Fibroblast of skin of right biceps (primary cell): ENCODE measurements around the gene SSH2.
"Not testable (repeated sequence)": the region's sequence is repeated elsewhere in the genome, so short reads cannot be mapped to it uniquely, and the experiment has no call there.

Experiments
- DNase-seq: peaks from one replicate; pipeline ENCODE4 v3.0.0-alpha.2; 2013

SSH2 gene

GRCh38 chr17:29927546-29927945 is 2.5 kb downstream of the SSH2 start:
- DNase-seq = no peak

- DNase-seq = no peak
Measured at GRCh38 chr17:29924786-29925185, 5.2 kb downstream of the SSH2 start.

- DNase-seq = peak; percentile 77
Measured at GRCh38 chr17:29918922-29919856, 10.8 kb downstream of the SSH2 start.

- DNase-seq = no peak
Measured at GRCh38 chr17:29918016-29918415, 12.0 kb downstream of the SSH2 start.

- DNase-seq = no peak
Measured at GRCh38 chr17:29914819-29915537, 15.1 kb downstream of the SSH2 start.

- peak; percentile 27 for DNase-seq
Measured at GRCh38 chr17:29911641-29912177, 18.3 kb downstream of the SSH2 start.

- DNase-seq = no peak
Measured at GRCh38 chr17:29909236-29910003, 20.6 kb downstream of the SSH2 start.

GRCh38 chr17:29906969-29907368 is 23.1 kb downstream of the SSH2 start:
- no peak for DNase-seq

- DNase-seq = no peak
Measured at GRCh38 chr17:29905879-29906167, 24.2 kb downstream of the SSH2 start.

- no peak for DNase-seq
Measured at GRCh38 chr17:29905086-29905878, 24.7 kb downstream of the SSH2 start.

GRCh38 chr17:29903471-29903870 is 26.6 kb downstream of the SSH2 start:
- DNase-seq = no peak

- DNase-seq = not testable (repeated sequence)
Measured at GRCh38 chr17:29897136-29897535, 32.9 kb downstream of the SSH2 start.

GRCh38 chr17:29892201-29892600 is 37.8 kb downstream of the SSH2 start:
- no peak for DNase-seq

- no peak for DNase-seq
Measured at GRCh38 chr17:29891131-29891530, 38.9 kb downstream of the SSH2 start.

- DNase-seq = peak; percentile 24
Measured at GRCh38 chr17:29885031-29885640, 44.9 kb downstream of the SSH2 start.

GRCh38 chr17:29883497-29883896 is 46.5 kb downstream of the SSH2 start:
- peak; percentile 76 for DNase-seq

- no peak for DNase-seq
Measured at GRCh38 chr17:29881256-29881655, 48.8 kb downstream of the SSH2 start.

GRCh38 chr17:29880031-29880430 is 50.0 kb downstream of the SSH2 start:
- no peak for DNase-seq

- no peak for DNase-seq
Measured at GRCh38 chr17:29874931-29875596, 55.0 kb downstream of the SSH2 start.

GRCh38 chr17:29874358-29874757 is 55.7 kb downstream of the SSH2 start:
- not testable (repeated sequence) for DNase-seq

GRCh38 chr17:29873476-29873875 is 56.6 kb downstream of the SSH2 start:
- no peak for DNase-seq
